Mesendoderm (in vitro differentiated cells): ENCODE measurements around the gene YES1.

Experiments
- DNase-seq: peaks from one replicate; pipeline ENCODE4 v3.0.0; 2013
- H2AK5ac ChIP-seq: 2 replicates; pipeline ENCODE4 v1.6.1; 2013; ENCODE audit warnings: low read length, inconsistent platforms
- H2BK120ac ChIP-seq: 2 replicates; pipeline ENCODE4 v1.6.1; 2013; ENCODE audit warnings: low read depth, mild to moderate bottlenecking, low read length, moderate library complexity, mixed read lengths
- H2BK15ac ChIP-seq: replicated peaks from 2 replicates; pipeline ENCODE4 v1.6.1; 2013; ENCODE audit warnings: low read depth, mild to moderate bottlenecking, moderate library complexity
- H2BK5ac ChIP-seq: 2 replicates; pipeline ENCODE4 v1.6.1; 2013; ENCODE audit warnings: low read length, inconsistent platforms
- H3K18ac ChIP-seq: 2 replicates; pipeline ENCODE4 v1.6.1; 2013; ENCODE audit warnings: mild to moderate bottlenecking, low read length, mixed read lengths
- H3K23ac ChIP-seq: one replicate; pipeline ENCODE4 v1.6.1; 2013; ENCODE audit warnings: low read length
- H3K27ac ChIP-seq: 2 replicates; pipeline ENCODE4 v1.5.1; 2013; ENCODE audit warnings: low read depth, mild to moderate bottlenecking, inconsistent platforms, low read length, moderate library complexity
- H3K27me3 ChIP-seq: 2 replicates; pipeline ENCODE4 v1.6.1; 2013; ENCODE audit warnings: low read length, control low read depth, mild to moderate bottlenecking, inconsistent platforms; ENCODE audit not compliant: insufficient read depth, poor library complexity
- H3K36me3 ChIP-seq: 2 replicates; pipeline ENCODE4 v1.6.1; 2013; ENCODE audit warnings: low read length, inconsistent platforms; ENCODE audit not compliant: control insufficient read depth, insufficient read depth
- H3K4ac ChIP-seq: one replicate; pipeline ENCODE4 v1.6.1; 2013; ENCODE audit warnings: low read depth, mild to moderate bottlenecking, low read length, moderate library complexity
- H3K4me1 ChIP-seq: 2 replicates; pipeline ENCODE4 v1.6.1; 2013; ENCODE audit warnings: low read depth, low read length, inconsistent platforms; ENCODE audit not compliant: control insufficient read depth
- H3K4me2 ChIP-seq: 2 replicates; pipeline ENCODE4 v1.6.1; 2013; ENCODE audit warnings: low read length
- H3K4me3 ChIP-seq: 2 replicates; pipeline ENCODE4 v1.5.1; 2013; ENCODE audit warnings: mild to moderate bottlenecking, low read length
- H3K56ac ChIP-seq: one replicate; pipeline ENCODE4 v1.6.1; 2013; ENCODE audit warnings: low read length
- H3K79me1 ChIP-seq: 2 replicates; pipeline ENCODE4 v1.6.1; 2013; ENCODE audit warnings: low read length, inconsistent platforms
- H3K79me2 ChIP-seq: 2 replicates; pipeline ENCODE4 v1.6.1; 2013; ENCODE audit warnings: mild to moderate bottlenecking, low read length; ENCODE audit not compliant: control insufficient read depth, insufficient read depth
- H3K9ac ChIP-seq: 2 replicates; pipeline ENCODE4 v1.6.1; 2013; ENCODE audit warnings: low read length, inconsistent platforms
- H4K5ac ChIP-seq: one replicate; pipeline ENCODE4 v1.6.1; 2013; ENCODE audit warnings: low read length
- H4K8ac ChIP-seq: one replicate; pipeline ENCODE4 v1.6.1; 2013; ENCODE audit warnings: low read depth, mild to moderate bottlenecking, control low read depth, low read length, moderate library complexity
- WGBS: extraction: QIAGEN DNeasy Blood & Tissue Kit; methylation state at CpG from one replicate; pipeline ENCODE4 v1.1.7; 2013; ENCODE audit warnings: low lambda C conversion rate, missing lambda C conversion rate; ENCODE audit not compliant: insufficient coverage; ENCODE audit errors: extremely low coverage; 5-methylcytosine and 5-hydroxymethylcytosine counted together

Gene YES1

GRCh38 chr18:754656-755055 is 57.4 kb downstream of the YES1 start:
- Histone ChIP-seq H3K36me3 (no peaks in the 10 kb centered on the region), H3K27me3 (no peaks in the 10 kb centered on the region), H2BK15ac (no peak overlapping the region), H3K4me1 (no peaks in the 10 kb centered on the region), H3K9ac (no peak overlapping the region), H3K27ac (no peak overlapping the region), H3K4me3 (no peak overlapping the region), H3K79me1 (peaks cover 2% of the 10 kb centered on the region), H4K5ac (no peak overlapping the region), H2AK5ac (no peak overlapping the region), H3K79me2 (no peaks in the 10 kb centered on the region), H4K8ac (no peak overlapping the region), H2BK120ac (no peak overlapping the region), H3K56ac (no peak overlapping the region), H3K23ac (no peak overlapping the region), H3K18ac (no peak overlapping the region), H3K4me2 (no peak overlapping the region), H3K4ac (no peak overlapping the region), H2BK5ac (no peak overlapping the region)
- no peak for DNase-seq
- no CpG with 5 or more reads among the region's 1 CpG for WGBS

- H3K4ac ChIP-seq: no peak overlapping the region
- H4K8ac ChIP-seq: no peak overlapping the region
- no peak overlapping the region for H2BK15ac ChIP-seq
- H3K18ac ChIP-seq: no peak overlapping the region
- WGBS: no CpG with 5 or more reads among the region's 1 CpG
- H3K79me1 ChIP-seq: no peaks in the 10 kb centered on the region
- no peak overlapping the region for H4K5ac ChIP-seq
- H3K9ac ChIP-seq: no peak overlapping the region
- H3K27me3 ChIP-seq: no peaks in the 10 kb centered on the region
- no peak overlapping the region for H3K27ac ChIP-seq
- H3K4me2 ChIP-seq: no peak overlapping the region
- no peaks in the 10 kb centered on the region for H3K79me2 ChIP-seq
- no peaks in the 10 kb centered on the region for H3K4me1 ChIP-seq
- H3K56ac ChIP-seq: no peak overlapping the region
- H2BK120ac ChIP-seq: no peak overlapping the region
- no peak overlapping the region for H3K4me3 ChIP-seq
- H2AK5ac ChIP-seq: no peak overlapping the region
- H3K36me3 ChIP-seq: no peaks in the 10 kb centered on the region
- no peak overlapping the region for H3K23ac ChIP-seq
- no peak overlapping the region for H2BK5ac ChIP-seq
- DNase-seq: no peak
Measured at GRCh38 chr18:750456-750855, 61.6 kb downstream of the YES1 start.

GRCh38 chr18:744832-745597 is 67.0 kb downstream of the YES1 start:
- H3K27me3 ChIP-seq: no peaks in the 10 kb centered on the region
- H3K79me2 ChIP-seq: no peaks in the 10 kb centered on the region
- no peak overlapping the region for H3K18ac ChIP-seq
- no peak overlapping the region for H2AK5ac ChIP-seq
- no peaks in the 10 kb centered on the region for H3K79me1 ChIP-seq
- H2BK120ac ChIP-seq: no peak overlapping the region
- no peaks in the 10 kb centered on the region for H3K4me1 ChIP-seq
- no peak overlapping the region for H3K4ac ChIP-seq
- H3K4me3 ChIP-seq: no peak overlapping the region
- no peak overlapping the region for H3K23ac ChIP-seq
- H2BK15ac ChIP-seq: no peak overlapping the region
- H2BK5ac ChIP-seq: no peak overlapping the region
- WGBS: no CpG with 5 or more reads among the region's 2 CpGs
- no peak overlapping the region for H3K27ac ChIP-seq
- no peak overlapping the region for H3K56ac ChIP-seq
- H3K36me3 ChIP-seq: no peaks in the 10 kb centered on the region
- no peak overlapping the region for H3K9ac ChIP-seq
- no peak for DNase-seq
- H4K8ac ChIP-seq: no peak overlapping the region
- no peak overlapping the region for H3K4me2 ChIP-seq
- H4K5ac ChIP-seq: no peak overlapping the region

GRCh38 chr18:741931-742512 is 70.0 kb downstream of the YES1 start:
- Histone ChIP-seq H3K4ac (no peak overlapping the region), H2BK15ac (no peak overlapping the region), H3K4me3 (no peak overlapping the region), H2BK120ac (no peak overlapping the region), H3K27ac (no peak overlapping the region), H3K9ac (no peak overlapping the region), H2AK5ac (no peak overlapping the region), H3K18ac (no peak overlapping the region), H3K79me1 (no peaks in the 10 kb centered on the region), H3K23ac (no peak overlapping the region), H3K4me2 (no peak overlapping the region), H2BK5ac (no peak overlapping the region), H3K36me3 (no peaks in the 10 kb centered on the region), H3K79me2 (no peaks in the 10 kb centered on the region), H3K27me3 (no peaks in the 10 kb centered on the region), H3K56ac (no peak overlapping the region), H4K5ac (no peak overlapping the region), H3K4me1 (no peaks in the 10 kb centered on the region), H4K8ac (no peak overlapping the region)
- peak; percentile 58 for DNase-seq

GRCh38 chr18:732371-732770 is 79.7 kb downstream of the YES1 start:
- H3K36me3 ChIP-seq: peaks cover 2% of the 10 kb centered on the region
- DNase-seq: no peak
- no CpG with 5 or more reads among the region's 3 CpGs for WGBS

GRCh38 chr18:731185-731584 is 80.9 kb downstream of the YES1 start:
- Histone ChIP-seq H4K8ac (no peak overlapping the region), H3K4me3 (no peak overlapping the region), H3K4ac (no peak overlapping the region), H3K18ac (no peak overlapping the region), H3K27ac (no peak overlapping the region), H2BK15ac (no peak overlapping the region), H3K79me1 (no peaks in the 10 kb centered on the region), H3K36me3 (peaks cover 2% of the 10 kb centered on the region), H3K79me2 (no peaks in the 10 kb centered on the region), H3K4me2 (no peak overlapping the region), H3K4me1 (no peaks in the 10 kb centered on the region), H2AK5ac (no peak overlapping the region), H4K5ac (no peak overlapping the region), H3K9ac (no peak overlapping the region), H3K27me3 (no peaks in the 10 kb centered on the region), H3K23ac (no peak overlapping the region), H2BK120ac (no peak overlapping the region), H2BK5ac (no peak overlapping the region), H3K56ac (no peak overlapping the region)
- no peak for DNase-seq

More at GRCh38 chr18:732371-732770, 79.7 kb downstream of the YES1 start:
- H3K9ac ChIP-seq: no peak overlapping the region
- H3K18ac ChIP-seq: no peak overlapping the region
- H2AK5ac ChIP-seq: no peak overlapping the region
- no peak overlapping the region for H3K4ac ChIP-seq
- no peak overlapping the region for H3K4me3 ChIP-seq
- no peak overlapping the region for H3K4me2 ChIP-seq
- no peak overlapping the region for H3K56ac ChIP-seq
- no peak overlapping the region for H4K5ac ChIP-seq
- H4K8ac ChIP-seq: no peak overlapping the region
- H3K79me1 ChIP-seq: no peaks in the 10 kb centered on the region
- H3K4me1 ChIP-seq: no peaks in the 10 kb centered on the region
- H2BK5ac ChIP-seq: no peak overlapping the region
- no peak overlapping the region for H3K23ac ChIP-seq
- H2BK15ac ChIP-seq: no peak overlapping the region
- H2BK120ac ChIP-seq: no peak overlapping the region
- H3K27me3 ChIP-seq: no peaks in the 10 kb centered on the region
- no peaks in the 10 kb centered on the region for H3K79me2 ChIP-seq
- H3K27ac ChIP-seq: no peak overlapping the region
